HG02798 (cell line): ENCODE results near the gene TPRN.

Source experiments
- ATAC-seq: cut with Tn5 transposase; IDR thresholded peaks from one replicate; pipeline ENCODE4 v1.9.1; 2021; ENCODE audit warnings: mild to moderate bottlenecking; ENCODE audit not compliant: unreplicated experiment, poor library complexity

The TPRN gene

DNA sequence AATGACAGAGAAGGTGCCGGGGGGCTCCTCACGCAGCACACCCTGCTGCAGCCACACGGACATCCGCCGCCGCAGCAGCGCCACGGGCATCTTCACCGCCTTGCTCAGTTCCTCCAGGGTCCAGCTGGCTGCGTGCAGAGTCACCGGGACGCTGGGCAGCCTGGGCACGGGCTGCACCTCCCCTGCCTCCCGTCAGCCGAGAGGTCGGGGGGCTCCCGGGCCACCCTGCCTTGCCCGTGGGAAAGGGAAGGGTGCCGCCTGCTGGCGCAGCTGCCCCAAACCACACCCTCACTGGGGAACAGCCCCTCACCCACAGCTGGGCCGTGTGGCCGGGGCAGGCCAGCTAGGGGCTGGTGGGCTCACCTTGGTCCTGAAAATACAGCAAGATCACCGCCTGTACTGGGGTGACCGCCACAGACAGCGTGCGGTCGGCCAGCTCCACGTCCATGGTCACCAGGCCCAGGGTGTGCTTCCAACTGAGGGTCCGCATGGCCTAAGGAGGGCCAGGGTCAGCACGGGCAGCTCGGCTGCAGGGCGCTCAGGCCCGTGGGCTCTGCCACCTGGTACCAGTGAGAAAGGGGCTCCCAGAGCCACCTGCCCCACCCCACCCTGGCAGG lies 25.1 kb downstream of the TPRN start:
- no peak for ATAC-seq

DNA sequence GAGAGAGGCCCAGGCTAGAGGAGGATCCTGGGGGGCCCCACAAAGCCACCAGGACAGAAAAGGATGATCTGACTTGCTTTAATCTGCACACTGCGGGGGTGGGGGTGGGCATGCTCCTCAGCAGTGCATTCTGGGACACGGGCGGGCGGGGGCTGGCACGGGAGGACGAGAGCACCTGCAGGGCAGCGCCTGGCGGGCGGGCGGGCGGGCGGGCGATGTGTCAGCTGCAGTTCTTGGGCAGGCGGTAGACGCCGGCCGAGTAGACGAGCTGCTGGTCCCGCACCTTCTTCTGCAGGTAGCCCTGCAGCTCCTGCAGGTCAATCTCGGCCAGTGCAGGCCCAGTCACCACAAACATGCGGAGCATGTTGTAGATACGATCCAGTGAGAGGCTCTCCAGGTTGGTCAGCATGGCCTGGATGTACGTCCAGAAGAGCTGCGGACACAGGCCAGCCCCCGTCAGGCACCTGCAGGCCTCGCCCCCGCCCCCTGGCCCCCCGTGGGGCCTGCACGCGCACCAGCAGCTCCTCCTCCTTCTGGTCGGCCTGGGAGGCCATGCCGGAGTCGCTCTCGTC lies 25.7 kb downstream of the TPRN start:
- no peak for ATAC-seq

DNA sequence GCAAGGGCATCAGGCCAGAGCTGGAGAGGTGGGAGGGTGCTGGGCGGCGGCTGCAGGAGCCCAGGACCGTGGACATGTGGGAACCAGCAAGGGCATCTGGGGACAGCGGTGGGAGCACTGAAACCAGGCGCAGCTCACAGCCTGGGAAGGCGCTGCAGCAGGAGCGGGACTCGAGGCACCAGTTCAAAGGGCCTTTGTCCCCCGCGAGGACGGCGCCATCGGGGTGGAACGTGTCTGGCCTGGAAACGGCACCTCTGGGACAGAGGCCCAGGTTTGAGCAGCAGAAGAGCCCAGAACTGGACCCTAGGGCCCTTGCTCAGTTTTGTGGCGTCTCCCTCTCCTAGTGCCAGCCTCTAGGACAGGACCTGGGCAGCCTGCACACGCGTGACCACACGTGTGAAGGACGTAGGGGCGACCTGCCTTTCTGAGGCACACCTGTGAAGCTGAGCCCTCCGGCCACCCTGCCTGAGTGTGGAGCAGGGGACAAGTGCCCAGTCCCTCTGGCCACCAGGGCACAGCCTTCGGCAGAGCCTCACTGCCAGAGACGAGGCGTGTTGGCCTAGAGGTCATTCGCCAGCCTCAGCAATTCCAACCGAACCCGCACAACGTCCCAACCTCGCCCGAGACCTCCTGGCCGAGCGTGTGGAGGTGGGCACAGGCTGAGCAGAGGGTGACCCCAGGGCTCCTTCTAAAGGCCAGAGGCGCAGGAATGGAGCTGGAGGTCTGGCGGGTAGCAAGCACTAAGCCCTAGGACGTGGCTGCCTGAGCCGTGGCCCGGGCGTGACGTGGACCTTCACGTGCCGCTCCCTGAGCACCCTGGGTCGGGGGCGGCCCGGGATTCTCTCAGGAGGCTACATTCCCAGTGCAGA lies 26.5 kb downstream of the TPRN start:
- no peak for ATAC-seq

DNA sequence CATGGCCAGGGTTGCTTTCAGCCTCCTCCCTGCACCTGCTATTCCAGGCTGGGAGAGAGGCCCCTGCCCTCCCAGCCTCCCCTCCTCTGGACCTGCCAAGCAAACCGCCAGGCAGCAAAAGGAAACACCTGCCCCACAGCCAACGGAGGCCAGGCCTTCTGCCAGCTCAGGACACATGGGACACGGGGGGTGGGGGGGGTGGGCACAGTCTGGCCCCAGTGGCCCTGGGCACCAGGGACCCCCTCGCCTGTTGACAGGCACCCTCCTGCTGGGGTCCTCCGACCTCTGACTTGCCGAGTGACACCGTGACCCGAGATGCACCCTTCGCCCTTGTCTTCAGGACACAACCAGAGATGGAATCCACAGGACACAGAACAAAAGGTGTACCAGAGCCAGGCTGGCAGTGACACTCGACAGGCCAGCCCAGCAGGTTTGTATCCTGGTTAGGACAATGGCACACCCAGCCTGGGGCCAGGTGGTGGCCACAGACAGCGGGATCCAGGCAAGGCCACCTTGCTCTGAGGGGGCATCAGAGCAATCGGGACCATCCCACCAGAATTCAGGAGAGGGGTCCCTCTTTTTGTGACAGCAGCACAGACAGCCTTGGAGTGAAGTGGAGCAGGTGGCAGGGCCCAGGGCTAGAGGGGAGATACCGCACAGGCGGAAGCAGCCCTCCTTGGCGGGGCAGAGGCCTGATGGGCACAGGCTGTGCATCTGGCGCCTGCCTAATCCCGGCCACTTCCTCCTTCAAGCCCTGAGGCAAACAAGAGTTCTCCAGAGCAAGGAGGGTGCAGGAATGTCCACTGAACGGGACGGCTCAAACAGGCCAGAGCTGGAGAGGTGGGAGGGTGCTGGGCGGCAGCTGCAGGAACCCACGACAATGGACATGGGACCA lies 27.4 kb downstream of the TPRN start:
- no peak for ATAC-seq

DNA sequence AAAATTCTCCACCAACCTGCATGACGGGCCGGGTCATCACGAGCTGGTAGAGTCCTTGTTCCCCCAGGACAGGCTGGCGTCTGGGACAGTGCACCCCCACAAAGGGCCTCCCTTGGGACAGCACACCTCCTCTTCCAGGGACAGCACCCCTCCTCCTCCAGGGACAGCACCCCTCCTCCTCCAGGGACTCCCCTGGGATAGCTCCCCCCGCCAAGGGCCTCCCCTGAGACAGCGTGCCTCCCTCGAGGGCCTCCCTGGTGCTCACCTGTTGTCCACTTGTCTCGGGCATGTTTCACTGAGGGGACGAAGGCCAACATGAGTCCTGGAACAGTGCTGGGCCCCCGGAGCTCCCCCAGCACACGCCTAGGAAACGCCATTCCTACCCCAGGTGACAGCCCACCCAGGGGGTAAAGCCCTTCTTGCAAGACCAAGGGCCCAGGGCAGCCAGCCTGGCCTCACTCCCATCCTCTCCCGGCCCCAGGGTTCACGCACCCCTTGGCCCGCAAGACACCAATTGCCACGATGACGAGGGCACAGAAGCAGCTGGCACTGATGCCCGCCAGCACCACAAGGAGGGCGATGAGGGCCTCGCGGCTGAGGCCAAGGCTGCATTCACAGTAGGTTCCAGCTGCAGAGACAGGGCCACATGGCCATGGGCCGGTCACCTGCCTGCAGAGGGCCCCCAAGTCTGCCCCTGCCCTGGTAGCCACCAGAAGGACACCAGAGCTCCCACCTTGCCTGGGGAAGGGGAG lies 29.2 kb downstream of the TPRN start:
- ATAC-seq = no peak

DNA sequence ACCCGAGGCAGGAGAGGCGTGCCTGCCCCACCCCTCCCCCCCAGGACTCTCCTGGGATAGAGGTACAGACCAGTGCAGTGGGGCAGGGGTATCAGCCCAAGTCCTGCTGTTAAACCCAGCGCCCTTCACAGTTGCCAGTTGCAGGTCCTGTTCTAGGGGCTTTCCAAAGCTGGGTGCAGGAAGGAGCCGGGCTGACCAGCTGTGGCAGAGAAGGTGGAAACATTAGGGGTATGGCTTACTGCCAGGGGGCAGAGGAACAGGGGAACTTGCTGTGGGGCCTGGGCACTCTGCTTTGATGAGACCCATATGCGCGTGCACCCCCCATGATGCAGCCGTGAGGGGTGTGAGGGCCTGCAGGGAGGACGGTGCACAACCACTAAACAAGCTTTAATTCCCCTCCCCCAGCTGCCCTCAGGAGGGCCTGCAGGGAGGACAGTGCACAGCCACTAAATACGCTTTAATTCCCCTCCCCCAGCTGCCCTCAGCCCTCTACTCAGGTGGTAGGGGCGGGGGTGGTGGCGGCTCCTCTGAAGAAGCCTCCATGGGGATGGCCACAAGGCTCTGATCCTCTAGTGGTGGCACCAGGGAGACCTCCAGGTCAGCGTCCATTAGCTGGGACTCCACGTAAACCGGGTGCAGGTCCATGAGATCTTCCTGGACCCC lies 29.9 kb downstream of the TPRN start:
- ATAC-seq = no peak

DNA sequence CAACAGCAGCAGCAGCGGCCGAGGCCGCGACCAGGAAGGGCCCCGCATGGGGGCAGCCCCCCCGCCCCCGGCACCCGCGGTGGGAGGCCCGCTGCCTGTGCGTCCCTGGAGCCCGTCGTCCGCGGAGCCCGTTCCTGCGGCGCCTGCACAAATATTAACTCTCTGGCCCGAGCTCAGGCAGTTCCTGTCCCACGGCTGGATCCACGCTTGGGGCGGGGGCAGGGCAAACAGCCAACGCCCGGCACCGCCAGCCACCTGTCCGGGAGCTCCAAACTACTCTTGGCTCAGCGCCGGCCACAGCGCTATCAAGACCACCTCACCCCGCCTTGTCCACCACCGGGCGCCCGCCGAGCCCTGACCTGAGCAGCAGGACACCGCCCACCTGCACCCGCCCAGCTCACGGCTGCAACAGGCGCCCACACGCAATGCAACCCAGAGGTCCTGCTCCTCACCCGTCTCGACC lies 30.6 kb downstream of the TPRN start, which contains the start of gene LRRC26:
LRRC26 (minus strand) TSS at position 156 of the 463 bp plus-strand sequence; CDS start at position 48, 108 bp downstream.
- ATAC-seq = no peak

DNA sequence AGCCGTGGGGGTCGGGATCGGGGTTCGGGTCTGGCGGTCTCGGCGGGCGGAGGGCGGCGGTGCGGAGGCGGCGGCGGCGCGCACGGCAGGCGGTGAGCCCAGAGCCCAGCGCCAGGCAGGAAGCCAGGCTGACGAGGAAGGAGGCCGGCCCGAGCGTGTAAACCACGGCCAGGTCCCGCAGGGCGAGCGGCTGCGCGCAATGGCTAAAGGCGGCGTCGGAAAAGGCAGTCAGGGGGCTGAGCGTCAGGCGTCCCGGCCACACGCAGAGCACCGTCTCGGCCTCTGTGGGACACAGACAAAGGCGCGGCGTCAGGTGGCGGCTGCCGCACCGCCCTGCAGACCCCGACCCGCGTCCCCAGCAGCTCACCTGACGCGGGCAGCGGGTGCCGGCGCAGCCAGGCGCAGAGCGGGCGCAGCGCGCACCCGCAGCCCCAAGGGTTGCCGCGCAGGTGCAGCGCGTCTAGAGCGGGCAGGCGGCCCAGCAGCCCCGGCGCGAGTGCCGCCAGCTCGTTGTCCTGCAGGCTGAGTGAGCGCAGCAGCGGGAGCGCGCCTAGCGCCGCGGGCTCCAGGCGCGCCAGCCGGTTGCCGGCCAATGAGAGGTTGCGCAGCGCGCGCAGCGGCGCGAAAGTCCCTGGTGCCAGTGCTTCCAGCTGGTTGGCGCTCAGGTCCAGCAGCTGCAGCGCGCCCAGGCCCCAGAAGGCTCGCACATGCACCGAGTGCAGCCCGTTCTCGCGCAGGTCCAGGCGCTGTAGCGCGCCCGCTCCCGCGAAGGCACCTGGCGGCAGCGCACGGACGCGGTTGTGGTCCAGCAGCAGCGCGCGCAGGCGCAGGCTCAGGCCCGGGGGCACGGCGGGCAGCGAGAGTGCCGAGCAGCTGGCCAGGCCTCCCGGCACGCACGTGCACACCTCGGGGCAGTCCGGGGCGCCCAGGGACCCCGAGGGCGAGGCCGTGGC lies 31.4 kb downstream of the TPRN start:
- ATAC-seq = no peak

DNA sequence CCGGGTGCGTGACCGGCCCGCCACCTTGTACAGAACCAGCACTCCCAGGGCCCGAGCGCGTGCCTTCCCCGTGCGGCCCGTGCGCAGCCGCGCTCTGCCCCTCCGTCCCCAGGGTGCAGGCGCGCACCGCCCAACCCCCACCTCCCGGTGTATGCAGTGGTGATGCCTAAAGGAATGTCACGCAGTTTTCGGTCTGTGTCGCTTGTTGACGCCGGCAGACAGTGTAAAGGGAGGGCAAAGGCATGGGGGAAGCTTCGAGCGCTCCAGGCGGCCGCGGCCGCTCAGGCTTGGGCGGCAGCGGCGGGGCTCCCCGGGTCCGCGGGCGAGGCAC lies 32.0 kb downstream of the TPRN start:
- no peak for ATAC-seq

DNA sequence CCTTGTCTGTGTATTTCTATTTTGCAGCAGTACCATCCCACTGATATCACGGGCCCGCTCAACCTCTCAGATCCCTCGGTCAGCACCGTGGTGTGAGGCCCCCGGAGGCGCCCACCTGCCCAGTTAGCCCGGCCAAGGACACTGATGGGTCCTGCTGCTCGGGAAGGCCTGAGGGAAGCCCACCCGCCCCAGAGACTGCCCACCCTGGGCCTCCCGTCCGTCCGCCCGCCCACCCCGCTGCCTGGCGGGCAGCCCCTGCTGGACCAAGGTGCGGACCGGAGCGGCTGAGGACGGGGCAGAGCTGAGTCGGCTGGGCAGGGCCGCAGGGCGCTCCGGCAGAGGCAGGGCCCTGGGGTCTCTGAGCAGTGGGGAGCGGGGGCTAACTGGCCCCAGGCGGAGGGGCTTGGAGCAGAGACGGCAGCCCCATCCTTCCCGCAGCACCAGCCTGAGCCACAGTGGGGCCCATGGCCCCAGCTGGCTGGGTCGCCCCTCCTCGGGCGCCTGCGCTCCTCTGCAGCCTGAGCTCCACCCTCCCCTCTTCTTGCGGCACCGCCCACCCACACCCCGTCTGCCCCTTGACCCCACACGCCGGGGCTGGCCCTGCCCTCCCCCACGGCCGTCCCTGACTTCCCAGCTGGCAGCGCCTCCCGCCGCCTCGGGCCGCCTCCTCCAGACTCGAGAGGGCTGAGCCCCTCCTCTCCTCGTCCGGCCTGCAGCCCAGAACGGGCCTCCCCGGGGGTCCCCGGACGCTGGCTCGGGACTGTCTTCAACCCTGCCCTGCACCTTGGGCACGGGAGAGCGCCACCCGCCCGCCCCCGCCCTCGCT lies 32.6 kb downstream of the TPRN start:
- no peak for ATAC-seq

DNA sequence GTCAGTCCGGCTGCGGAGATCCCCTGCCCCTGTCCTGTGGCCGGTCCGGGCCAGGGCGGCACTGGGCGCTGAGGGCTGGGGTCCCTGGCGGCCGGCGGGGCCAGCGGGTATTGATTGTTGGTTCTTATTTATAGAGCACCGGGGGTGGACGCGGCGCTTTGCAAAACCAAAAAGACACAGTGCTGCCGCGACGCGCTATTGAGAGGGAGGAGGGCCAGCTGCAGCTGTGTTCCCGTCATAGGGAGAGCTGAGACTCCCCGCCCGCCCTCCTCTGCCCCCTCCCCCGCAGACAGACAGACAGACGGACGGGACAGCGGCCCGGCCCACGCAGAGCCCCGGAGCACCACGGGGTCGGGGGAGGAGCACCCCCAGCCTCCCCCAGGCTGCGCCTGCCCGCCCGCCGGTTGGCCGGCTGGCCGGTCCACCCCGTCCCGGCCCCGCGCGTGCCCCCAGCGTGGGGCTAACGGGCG lies 33.2 kb downstream of the TPRN start:
- no peak for ATAC-seq

DNA sequence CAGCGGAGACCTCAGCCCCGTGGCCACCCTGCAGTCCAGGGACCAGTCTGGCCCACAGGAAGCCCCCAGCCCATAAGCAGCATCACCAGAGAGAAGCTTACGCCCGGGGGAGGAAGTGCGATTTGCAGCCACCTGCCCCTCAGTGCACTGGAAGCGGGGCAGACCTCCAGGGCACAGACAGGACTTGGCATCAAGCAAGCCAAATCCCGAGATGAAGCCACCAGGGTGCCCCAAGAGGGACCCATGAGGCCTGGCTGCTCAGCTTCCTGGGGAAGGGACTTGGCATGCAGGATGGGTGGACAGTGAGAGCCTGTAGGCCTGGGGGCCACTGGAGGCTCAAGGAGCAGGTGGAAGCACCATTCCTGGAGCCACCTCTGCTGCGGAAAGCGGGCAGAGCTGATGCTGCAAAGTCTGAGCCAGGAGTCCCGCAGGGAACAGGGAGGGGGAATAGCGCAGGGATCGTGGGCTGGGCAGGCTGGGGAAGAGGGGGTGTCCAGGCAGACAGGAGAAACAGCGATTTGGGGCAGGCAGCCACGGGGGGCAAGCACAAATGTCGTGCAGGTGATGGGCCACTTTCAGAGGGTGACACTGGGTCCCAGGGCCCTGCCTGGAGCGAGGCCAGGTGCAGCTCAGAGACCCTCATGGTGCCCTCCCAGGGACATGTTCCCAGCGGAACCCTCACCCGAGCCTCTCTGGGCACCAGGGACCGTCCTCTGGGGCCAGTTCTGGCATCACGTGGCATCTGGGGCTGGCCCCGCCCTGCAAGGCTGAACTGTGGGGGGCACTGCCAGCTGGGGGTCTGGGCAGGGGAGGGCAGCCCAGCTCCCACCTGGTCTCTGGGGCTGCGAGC lies 33.9 kb downstream of the TPRN start:
- ATAC-seq = no peak

DNA sequence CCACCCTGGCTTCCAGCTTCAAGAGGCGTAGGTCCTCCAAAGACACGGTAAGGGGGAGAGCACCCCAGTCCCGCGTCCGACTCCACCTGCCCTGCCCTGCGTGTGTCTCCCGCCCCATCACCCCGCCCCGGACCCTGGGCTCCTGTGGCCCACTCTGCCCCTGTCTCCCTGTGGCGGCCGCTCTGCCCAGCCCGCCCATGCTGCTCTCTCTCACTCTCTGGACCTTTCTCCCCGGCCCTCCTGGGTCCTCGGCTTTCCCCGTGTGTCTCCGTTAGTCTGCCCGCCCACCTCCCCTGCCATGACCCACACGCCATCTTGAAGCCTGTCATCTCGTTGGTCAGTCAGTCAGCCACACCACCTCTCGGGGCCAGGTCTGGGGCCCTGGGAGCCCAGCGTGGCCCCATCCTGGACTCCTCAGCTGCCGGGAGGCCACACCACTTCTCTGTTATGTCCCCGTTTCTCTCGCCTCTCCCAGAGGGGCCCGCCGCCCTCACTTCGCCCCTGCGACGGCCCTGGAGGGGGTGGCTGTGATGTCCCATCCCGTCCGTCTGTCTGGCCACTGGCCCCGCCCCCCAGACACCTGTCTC lies 35.2 kb downstream of the TPRN start:
- ATAC-seq = no peak

DNA sequence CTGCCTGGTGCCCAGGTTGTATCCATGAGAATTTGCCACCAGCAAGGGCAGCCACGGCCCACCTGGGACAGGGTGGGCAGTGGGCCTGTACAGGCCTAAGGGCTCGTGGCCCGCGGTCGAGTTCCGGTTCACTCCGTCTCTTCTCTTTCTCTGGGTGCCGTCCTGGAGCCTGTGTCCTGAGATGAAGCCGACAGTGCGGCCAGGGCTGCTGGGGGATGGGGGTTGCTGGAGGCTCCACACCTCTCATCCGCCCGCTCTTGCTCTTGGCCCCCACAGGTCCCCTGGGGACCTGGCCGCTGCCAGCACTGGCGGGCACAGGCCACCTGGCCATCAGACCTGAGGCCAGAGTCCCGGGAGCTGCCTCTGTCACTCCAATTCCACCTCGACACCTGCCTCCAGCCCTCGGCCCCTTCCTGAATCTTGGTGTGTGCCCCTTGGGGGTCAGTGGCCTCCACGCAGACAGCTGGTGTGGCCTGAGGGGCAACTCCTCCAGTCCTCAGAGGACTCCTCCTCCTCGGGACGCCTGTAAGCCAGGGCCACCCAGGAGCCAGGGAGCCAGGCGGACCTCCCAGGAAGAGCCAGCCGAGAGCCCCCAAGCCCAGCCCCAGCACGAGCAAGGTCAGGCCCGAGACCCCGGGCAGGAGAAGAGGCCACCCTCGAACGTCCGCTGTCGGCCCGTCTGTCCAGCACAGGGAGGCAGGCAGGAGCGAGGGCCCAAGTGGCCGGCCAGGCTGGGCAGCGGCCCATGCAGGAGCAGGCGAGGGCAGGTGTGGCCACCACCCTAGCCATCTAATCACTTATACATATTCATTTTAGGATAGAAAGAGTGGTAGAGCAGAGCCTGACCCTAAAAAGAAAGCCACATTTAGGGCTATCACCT lies 35.9 kb downstream of the TPRN start:
- ATAC-seq = no peak

DNA sequence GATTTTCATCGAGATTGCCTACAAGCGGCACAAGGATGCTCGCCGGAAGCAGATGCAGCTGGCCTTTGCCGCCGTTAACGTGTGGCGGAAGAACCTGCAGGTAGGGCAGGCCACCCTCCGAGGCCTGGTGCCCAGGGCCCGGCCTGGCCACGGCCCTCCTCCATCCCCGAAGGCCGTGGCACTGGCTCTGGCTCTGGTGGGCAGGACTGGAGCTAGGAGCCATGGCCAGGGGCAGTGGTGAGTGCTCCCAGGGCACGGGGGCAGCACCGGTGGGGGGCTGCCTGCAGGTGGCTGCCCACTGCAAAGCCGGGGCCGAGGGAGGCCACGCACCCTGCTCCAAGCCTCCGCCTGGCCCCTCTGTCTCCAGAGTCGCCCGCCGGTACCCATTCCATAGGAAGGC lies 36.7 kb downstream of the TPRN start:
- no peak for ATAC-seq
